Neural progenitor cell (in vitro differentiated cells): ENCODE measurements around the gene KRTAP12-1.

ENCODE experiments used
- CTCF ChIP-seq: fragments of 200-600 bp; sonication (generic); IDR thresholded peaks from 2 replicates; pipeline ENCODE4 v1.5.1; 2017; ENCODE audit warnings: antibody characterized with exemption, mild to moderate bottlenecking
- EZH2 ChIP-seq: fragments of 200-600 bp; sonication (generic); IDR thresholded peaks from 2 replicates; pipeline ENCODE4 v1.6.1; 2017; ENCODE audit warnings: antibody characterized with exemption, mild to moderate bottlenecking, moderate library complexity

GRCh38 chr21:44720170-44720569 is 38.2 kb upstream of the KRTAP12-1 start:
- TF ChIP-seq CTCF (no peak), EZH2 (no peak)
